Measurements from ENCODE around the gene MEIS2. TPM values are rescaled to one million over a fixed set of nuclear protein-coding genes. Genes with fewer than 3 reads are reported as not detected.
A peak's percentile ranks its signal among the peaks of the same experiment; 100 is the strongest.

The MEIS2 gene
- polyA plus RNA-seq, 3 donors = 152 to 170 (median 167) TPM

GRCh38 chr15:37032091-37032775 is 68.1 kb downstream of the MEIS2 start:
- DNase-seq (ENCODE audit: extremely low read depth in 1 of 11, low read depth in 9 of 11, low spot score in 4 of 11) = no peak

- no peak for DNase-seq (ENCODE audit: extremely low read depth in 1 of 11, low read depth in 9 of 11, low spot score in 4 of 11)
Observed at GRCh38 chr15:37031198-37031597, 69.2 kb downstream of the MEIS2 start.

- no peak for DNase-seq (ENCODE audit: extremely low read depth in 1 of 11, low read depth in 9 of 11, low spot score in 4 of 11)
Observed at GRCh38 chr15:37028625-37029296, 71.6 kb downstream of the MEIS2 start.

DNA sequence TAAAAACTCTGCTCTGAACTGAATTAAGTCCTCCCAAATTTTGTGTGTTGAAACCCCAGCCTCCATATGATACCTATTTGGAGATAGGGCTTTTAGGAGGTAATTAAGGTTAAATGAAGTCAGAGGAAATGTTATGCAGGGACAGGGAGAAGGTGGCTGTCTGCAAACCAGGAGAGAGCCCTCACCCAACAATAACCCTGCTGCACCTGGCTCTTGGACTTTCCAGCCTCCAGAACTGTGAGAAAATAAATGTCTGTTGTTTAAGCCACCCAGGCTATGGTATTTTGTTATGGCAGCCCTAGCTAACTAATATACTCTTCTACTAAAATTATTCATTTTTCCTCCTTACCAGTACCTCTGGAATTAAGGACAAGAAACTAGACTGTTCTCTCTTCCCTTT is 79.5 kb downstream of the MEIS2 start:
- DNase-seq (ENCODE audit: extremely low read depth in 1 of 11, low read depth in 9 of 11, low spot score in 4 of 11) = no peak

DNA sequence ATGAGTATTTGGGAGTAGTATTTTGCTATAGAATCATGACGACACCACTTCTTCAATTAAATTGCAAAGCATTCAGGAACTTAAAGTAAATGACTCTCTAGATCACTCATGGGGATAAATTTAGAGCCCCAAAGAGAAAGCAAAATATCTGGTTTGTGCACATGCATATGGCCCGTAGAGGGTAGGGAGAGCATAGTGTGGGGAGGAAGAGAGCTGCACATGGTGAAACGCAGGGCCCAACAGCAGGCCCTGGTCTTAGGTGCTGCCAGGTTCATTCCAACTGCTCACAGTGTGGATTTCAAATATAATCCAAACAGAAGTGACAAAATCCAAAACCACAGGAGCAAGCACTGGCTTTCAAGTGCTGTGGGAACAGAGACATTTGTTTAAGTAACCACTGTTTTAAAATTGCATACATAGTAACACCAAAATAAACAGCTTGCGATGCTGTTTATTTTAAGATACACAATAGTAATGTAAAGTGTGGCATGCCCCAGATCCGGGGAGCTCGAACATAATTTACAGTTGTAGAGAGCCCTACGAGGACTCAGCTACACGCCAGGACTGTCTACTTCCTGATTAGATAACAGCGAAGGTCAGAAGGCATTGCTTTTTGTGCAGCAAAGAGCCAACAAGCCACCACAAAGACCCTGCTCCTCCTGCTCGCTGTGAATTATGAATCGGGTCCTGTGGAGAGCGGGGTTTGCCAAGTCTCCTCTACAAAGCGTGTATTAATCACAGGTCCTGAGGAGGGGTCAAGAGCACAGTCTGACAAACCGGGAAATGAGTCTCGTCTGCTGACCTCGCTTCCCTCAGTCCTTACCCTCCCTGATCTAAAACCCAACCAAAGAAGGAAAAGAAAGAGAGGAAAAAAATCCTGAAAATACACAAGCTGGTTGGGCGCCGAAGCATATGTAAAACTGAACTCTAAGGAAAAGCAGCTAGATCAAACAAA is 80.6 kb downstream of the MEIS2 start:
- DNase-seq (ENCODE audit: extremely low read depth in 1 of 11, low read depth in 9 of 11, low spot score in 4 of 11) = no peak

GRCh38 chr15:37017031-37017625 is 83.2 kb downstream of the MEIS2 start:
- no peak for DNase-seq (ENCODE audit: extremely low read depth in 1 of 11, low read depth in 9 of 11, low spot score in 4 of 11)

DNA sequence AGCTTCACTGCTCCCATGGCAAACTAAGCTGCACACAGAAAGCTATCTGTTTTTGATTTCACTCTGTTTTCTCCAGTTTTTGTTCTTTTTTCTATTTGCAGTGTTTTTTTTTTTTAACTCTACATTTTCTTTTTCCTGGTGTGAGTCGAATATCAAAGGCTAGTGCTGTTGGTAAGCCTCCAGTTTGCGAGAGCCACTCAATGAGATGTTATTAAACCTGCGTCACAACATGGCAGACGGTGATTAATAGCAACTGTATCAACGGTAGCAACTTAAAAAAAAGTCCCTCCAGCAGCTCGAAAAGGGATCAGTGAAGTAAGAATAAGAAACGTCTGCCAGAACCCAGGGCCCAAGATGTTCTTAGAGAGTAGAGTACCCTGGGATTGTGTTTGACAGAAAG is 84.1 kb downstream of the MEIS2 start:
- DNase-seq (ENCODE audit: extremely low read depth in 1 of 11, low read depth in 9 of 11, low spot score in 4 of 11) = no peak

GRCh38 chr15:37015451-37015850 is 84.9 kb downstream of the MEIS2 start:
- no peak for DNase-seq (ENCODE audit: extremely low read depth in 1 of 11, low read depth in 9 of 11, low spot score in 4 of 11)

DNA sequence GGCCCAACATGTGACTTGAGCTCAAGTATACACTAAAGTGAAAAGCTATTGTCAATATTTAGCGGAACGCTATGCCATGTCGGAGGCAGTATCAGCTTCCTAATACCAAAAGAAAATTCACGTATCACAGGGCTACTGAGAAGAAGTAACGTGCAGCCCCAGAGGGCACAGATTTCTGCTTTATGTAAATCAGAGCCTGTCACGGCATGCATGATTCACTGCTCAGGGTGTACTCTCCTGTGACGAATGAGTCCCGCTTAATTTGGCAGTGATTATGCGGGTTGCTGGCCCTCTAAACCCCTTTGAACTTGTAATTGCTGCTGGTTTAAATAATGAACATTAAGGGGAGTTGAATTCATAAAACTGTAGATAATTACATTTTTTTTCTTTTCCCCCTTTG is 85.3 kb downstream of the MEIS2 start:
- peak in 1 of 11 donors; percentile 51 for DNase-seq (ENCODE audit: extremely low read depth in 1 of 11, low read depth in 9 of 11, low spot score in 4 of 11)

- no peak for DNase-seq (ENCODE audit: extremely low read depth in 1 of 11, low read depth in 9 of 11, low spot score in 4 of 11)
Observed at GRCh38 chr15:37014566-37014965, 85.8 kb downstream of the MEIS2 start.

GRCh38 chr15:37014137-37014536 is 86.2 kb downstream of the MEIS2 start:
- no peak for DNase-seq (ENCODE audit: extremely low read depth in 1 of 11, low read depth in 9 of 11, low spot score in 4 of 11)

DNA sequence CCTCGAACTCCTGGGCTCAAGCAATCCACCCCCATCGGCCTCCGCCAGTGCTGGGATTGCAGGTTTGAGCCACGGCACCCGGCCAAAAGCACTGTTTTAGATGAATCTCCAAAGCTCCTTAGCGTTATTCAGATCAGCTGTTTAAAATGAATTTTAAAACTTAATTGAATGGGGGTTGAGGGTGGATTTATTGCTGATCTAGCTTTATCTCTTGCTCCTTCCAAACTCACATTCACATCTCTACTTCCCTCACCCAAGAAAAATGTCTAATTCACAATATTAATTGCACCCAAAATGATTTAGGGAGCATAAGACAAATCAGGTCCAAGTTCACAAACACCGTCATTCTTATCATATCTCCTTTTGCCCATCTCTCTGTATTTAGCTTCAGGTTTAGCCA is 89.8 kb downstream of the MEIS2 start:
- no peak for DNase-seq (ENCODE audit: extremely low read depth in 1 of 11, low read depth in 9 of 11, low spot score in 4 of 11)

- DNase-seq (ENCODE audit: extremely low read depth in 1 of 11, low read depth in 9 of 11, low spot score in 4 of 11) = no peak
Observed at GRCh38 chr15:37009288-37009687, 91.1 kb downstream of the MEIS2 start.

GRCh38 chr15:37008205-37008604 is 92.1 kb downstream of the MEIS2 start:
- DNase-seq (ENCODE audit: extremely low read depth in 1 of 11, low read depth in 9 of 11, low spot score in 4 of 11) = no peak

DNA sequence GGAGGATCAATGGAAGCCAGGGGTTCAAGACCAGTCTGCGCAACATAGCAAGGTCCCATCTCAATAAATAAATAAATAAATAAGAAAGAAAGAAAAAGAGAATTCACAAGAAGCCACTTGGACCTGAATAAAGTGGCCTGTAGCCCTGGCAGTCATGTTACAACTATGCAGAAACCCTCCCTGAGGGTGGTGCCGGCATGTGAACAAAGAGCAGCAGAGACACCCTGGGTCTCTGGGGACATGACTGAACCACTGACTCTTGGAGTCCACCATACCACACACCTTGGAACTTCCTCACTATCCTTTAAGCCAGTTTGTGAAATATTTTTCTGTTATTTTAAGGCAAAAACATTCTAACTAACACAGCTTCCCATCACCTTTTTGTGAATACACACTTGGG is 93.0 kb downstream of the MEIS2 start:
- DNase-seq (ENCODE audit: extremely low read depth in 1 of 11, low read depth in 9 of 11, low spot score in 4 of 11) = no peak

GRCh38 chr15:37004981-37005735 is 95.2 kb downstream of the MEIS2 start:
- no peak for DNase-seq (ENCODE audit: extremely low read depth in 1 of 11, low read depth in 9 of 11, low spot score in 4 of 11)

DNA sequence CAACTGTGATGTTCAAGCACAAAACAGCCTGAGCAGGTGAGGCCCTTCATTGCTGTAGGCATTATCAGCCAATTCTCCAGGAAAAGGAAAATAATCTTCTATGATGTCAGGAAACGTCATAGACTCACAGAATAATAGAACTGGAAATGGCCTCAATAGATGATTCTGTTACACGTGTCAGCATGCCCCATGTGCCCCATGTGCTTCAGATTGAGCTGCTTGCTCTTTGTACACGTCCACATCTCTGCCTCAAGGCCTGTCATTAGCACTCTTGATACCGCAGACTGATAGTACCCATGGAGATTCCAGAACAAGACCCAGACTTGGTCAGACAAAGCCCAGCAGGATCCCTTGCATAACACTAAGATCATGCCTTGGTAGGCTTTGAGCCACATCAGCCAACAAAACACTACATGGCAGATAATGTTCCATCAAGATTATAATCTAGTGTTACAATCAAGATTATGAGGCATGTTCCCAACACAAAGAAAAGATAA is 95.9 kb downstream of the MEIS2 start:
- no peak for DNase-seq (ENCODE audit: extremely low read depth in 1 of 11, low read depth in 9 of 11, low spot score in 4 of 11)

DNA sequence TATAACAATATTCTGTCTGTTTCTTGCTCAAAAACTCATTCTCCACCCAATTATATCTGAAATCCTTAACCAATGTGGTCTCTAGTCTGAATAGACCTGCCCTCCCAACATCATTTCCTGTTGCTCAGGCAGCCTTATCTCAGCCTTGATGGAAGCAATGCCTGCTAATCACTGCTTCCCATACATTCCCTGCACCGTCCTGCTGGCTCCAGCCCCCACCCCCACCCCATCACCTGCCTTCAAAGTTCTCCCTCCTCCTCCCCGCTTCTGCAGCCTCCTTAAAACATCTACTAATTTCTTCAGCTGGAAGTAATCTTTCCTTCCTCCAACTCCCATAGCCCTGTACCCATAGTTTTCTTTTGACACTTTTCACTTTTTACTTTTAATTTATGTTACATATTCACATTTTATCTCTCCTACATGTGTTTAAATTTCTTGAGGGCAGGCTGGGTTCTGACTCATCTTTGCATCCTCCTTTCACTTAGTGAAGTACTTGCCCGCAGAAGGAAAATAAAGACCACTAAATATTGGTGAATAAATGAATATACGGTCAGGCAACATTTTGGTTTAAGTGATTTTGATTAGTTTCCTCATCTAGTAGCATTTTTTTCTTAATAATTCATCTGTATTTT is 98.2 kb downstream of the MEIS2 start:
- no peak for DNase-seq (ENCODE audit: extremely low read depth in 1 of 11, low read depth in 9 of 11, low spot score in 4 of 11)

All from renal cortex interstitium (tissue), 11 donors.